ENCODE results near the gene ALKBH6. TPM values are rescaled to one million over a fixed set of nuclear protein-coding genes. Genes with fewer than 3 reads are reported as not detected.

ALKBH6 gene
- total RNA-seq, 2 donors from 2014 or later, result 9.6 to 33.0 TPM

- H3K36me3 ChIP-seq (replicated peaks in 1 of 2; ENCODE audit: insufficient read depth in 1 of 2, low read depth in 2 of 2), result no peaks in the 10 kb centered on the region
- no peaks in the 10 kb centered on the region for H3K27me3 ChIP-seq
- no peaks in the 10 kb centered on the region for H3K9me3 ChIP-seq
- H3K4me1 ChIP-seq, result peaks cover 33% of the 10 kb centered on the region
- WGBS, 2 donors, result 83 to 92% methylated on average over 2 to 11 of the region's 11 CpGs
- no peak overlapping the region for H3K4me3 ChIP-seq
- intact Hi-C loops (cut with DNase I), result no loop called here
- no peak for DNase-seq
- TF ChIP-seq POLR2A (IDR thresholded peaks at IDR 0.05) (no peak), CTCF (IDR thresholded peaks at IDR 0.05) (no peak)
- ATAC-seq, result no peak
- H3K27ac ChIP-seq, result no peak overlapping the region
These were observed 3.6 kb downstream of the ALKBH6 start for GRCh38 chr19:36010402-36010801.

GRCh38 chr19:36009633-36010379, 4.2 kb downstream of the ALKBH6 start:
- DNase-seq (no peak), ATAC-seq (no peak)
- no peaks in the 10 kb centered on the region for H3K27me3 ChIP-seq
- intact Hi-C loops (cut with DNase I), result no loop called here
- peaks cover 33% of the 10 kb centered on the region for H3K4me1 ChIP-seq
- TF ChIP-seq POLR2A (IDR thresholded peaks at IDR 0.05) (no peak), CTCF (IDR thresholded peaks at IDR 0.05) (no peak)
- WGBS, 2 donors, result 38 to 43% methylated on average over 12 to 15 of the region's 15 CpGs
- peak overlapping the region in 3 of 4 donors; percentile 65 to 84 (median 74) for H3K27ac ChIP-seq
- no peaks in the 10 kb centered on the region for H3K9me3 ChIP-seq
- no peaks in the 10 kb centered on the region for H3K36me3 ChIP-seq (replicated peaks in 1 of 2; ENCODE audit: insufficient read depth in 1 of 2, low read depth in 2 of 2)
- peak overlapping the region in 1 of 2 donors; percentile 10 for H3K4me3 ChIP-seq

- intact Hi-C loops (cut with DNase I), result no loop called here
- peaks cover 29% of the 10 kb centered on the region for H3K4me1 ChIP-seq
- TF ChIP-seq CTCF (IDR thresholded peaks at IDR 0.05) (no peak), POLR2A (IDR thresholded peaks at IDR 0.05) (peak in 2 of 3 donors; percentile 8 to 10)
- H3K4me3 ChIP-seq, result peak overlapping the region; percentile 10 to 18
- H3K27ac ChIP-seq, result peak overlapping the region in 3 of 4 donors; percentile 65 to 84 (median 74)
- H3K36me3 ChIP-seq (replicated peaks in 1 of 2; ENCODE audit: insufficient read depth in 1 of 2, low read depth in 2 of 2), result no peaks in the 10 kb centered on the region
- no peaks in the 10 kb centered on the region for H3K9me3 ChIP-seq
- no peaks in the 10 kb centered on the region for H3K27me3 ChIP-seq
- DNase-seq, result peak; percentile 66 to 78 (median 74)
- 1% methylated on average over 14 to 46 of the region's 50 CpGs for WGBS, 2 donors
- ATAC-seq, result peak; percentile 50
These were observed 4.8 kb downstream of the ALKBH6 start for GRCh38 chr19:36009220-36009619.

GRCh38 chr19:36008336-36008978, 5.6 kb downstream of the ALKBH6 start, which contains the start of gene SYNE4:
Gene SYNE4, minus strand, starts transcription at chr19:36008813. Its CDS starts 132 bp downstream, at chr19:36008681.
- ATAC-seq, result peak; percentile 85
- Histone ChIP-seq H3K36me3 (replicated peaks in 1 of 2; ENCODE audit: insufficient read depth in 1 of 2, low read depth in 2 of 2) (no peaks in the 10 kb centered on the region), H3K27me3 (no peaks in the 10 kb centered on the region), H3K27ac (peak within 1 kb of the TSS; percentile 47 to 84 (median 70)), H3K4me3 (peak within 1 kb of the TSS; percentile 10 to 18), H3K4me1 (peaks cover 26% of the 10 kb centered on the region), H3K9me3 (no peaks in the 10 kb centered on the region)
- 8 to 19% methylated on average over 3 to 18 of the region's 19 CpGs for WGBS, 2 donors
- intact Hi-C loops (cut with DNase I), result no loop called here
- TF ChIP-seq POLR2A (IDR thresholded peaks at IDR 0.05) (peak; percentile 17 to 66 (median 66)), CTCF (IDR thresholded peaks at IDR 0.05) (no peak)
- DNase-seq, result peak; percentile 67 to 87 (median 85)

Measured in body of pancreas (tissue), 4 donors.